HL-60/S4 (cell line): ENCODE data around the gene TTC8.
"Not testable (repeated sequence)": the region's sequence is repeated elsewhere in the genome, so short reads cannot be mapped to it uniquely, and the experiment has no call there.

Source experiments
- in situ Hi-C: fragments of 300-500 bp; cut with MboI; formaldehyde crosslinking; loops from 2 replicates; pipeline ENCODE4 v1.14.3; 2022; ENCODE audit warnings: low sequenced_read_pairs

The TTC8 gene

GRCh38 chr14:88823968-88824313 lies 510 bp upstream of the TTC8 start:
- in situ Hi-C loops: no loop called here

GRCh38 chr14:88825078-88825458 lies 617 bp downstream of the TTC8 start:
- in situ Hi-C loops: no loop called here

- in situ Hi-C loops: no loop called here
Measured at GRCh38 chr14:88825503-88825902, 1.1 kb downstream of the TTC8 start.

GRCh38 chr14:88829188-88829587 lies 4.7 kb downstream of the TTC8 start:
- in situ Hi-C loops: no loop called here

- in situ Hi-C loops: no loop called here
Measured at GRCh38 chr14:88829685-88830302, 5.3 kb downstream of the TTC8 start.

- in situ Hi-C loops: no loop called here
Measured at GRCh38 chr14:88831284-88831683, 6.8 kb downstream of the TTC8 start.

- in situ Hi-C loops: no loop called here
Measured at GRCh38 chr14:88834883-88835431, 10.5 kb downstream of the TTC8 start.

- in situ Hi-C loops: no loop called here
Measured at GRCh38 chr14:88835661-88836060, 11.2 kb downstream of the TTC8 start.

GRCh38 chr14:88837495-88837894 lies 13.0 kb downstream of the TTC8 start:
- in situ Hi-C loops: no loop called here

- in situ Hi-C loops: no loop called here
Measured at GRCh38 chr14:88838015-88838414, 13.6 kb downstream of the TTC8 start.

GRCh38 chr14:88840926-88841325 lies 16.5 kb downstream of the TTC8 start:
- in situ Hi-C loops: no loop called here

GRCh38 chr14:88841741-88842140 lies 17.3 kb downstream of the TTC8 start:
- in situ Hi-C loops: no loop called here

GRCh38 chr14:88842414-88842813 lies 18.0 kb downstream of the TTC8 start:
- in situ Hi-C loops: no loop called here

- in situ Hi-C loops: no loop called here
Measured at GRCh38 chr14:88844980-88845491, 20.6 kb downstream of the TTC8 start.

GRCh38 chr14:88848571-88848970 lies 24.1 kb downstream of the TTC8 start:
- in situ Hi-C loops: no loop called here

- in situ Hi-C loops: no loop called here
Measured at GRCh38 chr14:88849716-88850115, 25.3 kb downstream of the TTC8 start.

GRCh38 chr14:88851587-88851986 lies 27.1 kb downstream of the TTC8 start:
- in situ Hi-C loops: no loop called here

GRCh38 chr14:88852632-88853031 lies 28.2 kb downstream of the TTC8 start:
- in situ Hi-C loops: no loop called here

GRCh38 chr14:88853129-88853528 lies 28.7 kb downstream of the TTC8 start:
- in situ Hi-C loops: no loop called here

- in situ Hi-C loops: no loop called here
Measured at GRCh38 chr14:88856786-88857366, 32.4 kb downstream of the TTC8 start.

- in situ Hi-C loops: not testable (repeated sequence)
Measured at GRCh38 chr14:88857861-88858260, 33.4 kb downstream of the TTC8 start.

- in situ Hi-C loops: not testable (repeated sequence)
Measured at GRCh38 chr14:88859118-88859517, 34.7 kb downstream of the TTC8 start.

- in situ Hi-C loops: no loop called here
Measured at GRCh38 chr14:88863167-88863566, 38.7 kb downstream of the TTC8 start.
